Activated naive CD8-positive, alpha-beta T cell (primary cell): ENCODE measurements around the gene CHD2.
A peak's percentile ranks its signal among the peaks of the same experiment; 100 is the strongest.

Experiments used
- H3K27ac Mint-ChIP-seq: one replicate; pipeline ENCODE4 v1.8.0; 2021; ENCODE audit warnings: mixed read lengths
- H3K27me3 Mint-ChIP-seq: one replicate; pipeline ENCODE4 v1.8.0; 2021; ENCODE audit warnings: mixed read lengths
- H3K36me3 Mint-ChIP-seq: one replicate; pipeline ENCODE4 v1.8.0; 2021; ENCODE audit warnings: mixed read lengths
- H3K4me1 Mint-ChIP-seq: one replicate; pipeline ENCODE4 v1.8.0; 2021; ENCODE audit warnings: low read depth, mixed read lengths
- H3K4me3 Mint-ChIP-seq: one replicate; pipeline ENCODE4 v1.8.0; 2021; ENCODE audit warnings: mild to moderate bottlenecking, mixed read lengths
- H3K9me3 Mint-ChIP-seq: one replicate; pipeline ENCODE4 v1.8.0; 2021; ENCODE audit warnings: low read depth, mixed read lengths

CHD2 gene

GRCh38 chr15:92925454-92925853, 25.3 kb downstream of the CHD2 start:
- Mint-ChIP-seq H3K27me3 (no peaks in the 10 kb centered on the region), H3K27ac (peak overlapping the region; percentile 71), H3K36me3 (peaks cover 4% of the 10 kb centered on the region), H3K4me3 (no peak overlapping the region), H3K9me3 (no peaks in the 10 kb centered on the region), H3K4me1 (peaks cover 83% of the 10 kb centered on the region)

- peaks cover 66% of the 10 kb centered on the region for H3K4me1 Mint-ChIP-seq
- H3K36me3 Mint-ChIP-seq = peaks cover 5% of the 10 kb centered on the region
- H3K9me3 Mint-ChIP-seq = no peaks in the 10 kb centered on the region
- no peaks in the 10 kb centered on the region for H3K27me3 Mint-ChIP-seq
- no peak overlapping the region for H3K4me3 Mint-ChIP-seq
- H3K27ac Mint-ChIP-seq = peak overlapping the region; percentile 83
Observed at GRCh38 chr15:92928225-92928750, 28.2 kb downstream of the CHD2 start.

GRCh38 chr15:92929002-92929401, 28.9 kb downstream of the CHD2 start:
- Mint-ChIP-seq H3K9me3 (no peaks in the 10 kb centered on the region), H3K27me3 (no peaks in the 10 kb centered on the region), H3K4me3 (no peak overlapping the region), H3K27ac (peak overlapping the region; percentile 52), H3K36me3 (peaks cover 7% of the 10 kb centered on the region), H3K4me1 (peaks cover 65% of the 10 kb centered on the region)

GRCh38 chr15:92930054-92930621, 30.0 kb downstream of the CHD2 start:
- Mint-ChIP-seq H3K27ac (peak overlapping the region; percentile 83), H3K27me3 (no peaks in the 10 kb centered on the region), H3K36me3 (peaks cover 9% of the 10 kb centered on the region), H3K4me1 (peaks cover 63% of the 10 kb centered on the region), H3K4me3 (no peak overlapping the region), H3K9me3 (no peaks in the 10 kb centered on the region)

GRCh38 chr15:92930776-92931175, 30.7 kb downstream of the CHD2 start:
- Mint-ChIP-seq H3K4me1 (peaks cover 63% of the 10 kb centered on the region), H3K27me3 (no peaks in the 10 kb centered on the region), H3K9me3 (no peaks in the 10 kb centered on the region), H3K4me3 (no peak overlapping the region), H3K27ac (peak overlapping the region; percentile 83), H3K36me3 (peaks cover 13% of the 10 kb centered on the region)

- H3K9me3 Mint-ChIP-seq = no peaks in the 10 kb centered on the region
- H3K4me1 Mint-ChIP-seq = peaks cover 65% of the 10 kb centered on the region
Observed at GRCh38 chr15:92932946-92933649, 33.0 kb downstream of the CHD2 start.

GRCh38 chr15:92933831-92934230, 33.7 kb downstream of the CHD2 start:
- H3K4me3 Mint-ChIP-seq = no peak overlapping the region
- no peaks in the 10 kb centered on the region for H3K9me3 Mint-ChIP-seq
- no peaks in the 10 kb centered on the region for H3K27me3 Mint-ChIP-seq
- H3K27ac Mint-ChIP-seq = peak overlapping the region; percentile 10
- H3K4me1 Mint-ChIP-seq = peaks cover 60% of the 10 kb centered on the region
- H3K36me3 Mint-ChIP-seq = peaks cover 17% of the 10 kb centered on the region

More at GRCh38 chr15:92932946-92933649, 33.0 kb downstream of the CHD2 start:
- H3K4me3 Mint-ChIP-seq = no peak overlapping the region
- H3K27me3 Mint-ChIP-seq = no peaks in the 10 kb centered on the region
- H3K36me3 Mint-ChIP-seq = peaks cover 17% of the 10 kb centered on the region
- H3K27ac Mint-ChIP-seq = peak overlapping the region; percentile 55

GRCh38 chr15:92934716-92935115, 34.6 kb downstream of the CHD2 start:
- H3K27me3 Mint-ChIP-seq = no peaks in the 10 kb centered on the region
- peaks cover 23% of the 10 kb centered on the region for H3K36me3 Mint-ChIP-seq
- H3K4me1 Mint-ChIP-seq = peaks cover 66% of the 10 kb centered on the region
- peak overlapping the region; percentile 87 for H3K27ac Mint-ChIP-seq
- H3K4me3 Mint-ChIP-seq = no peak overlapping the region
- no peaks in the 10 kb centered on the region for H3K9me3 Mint-ChIP-seq

GRCh38 chr15:92936138-92936537, 36.0 kb downstream of the CHD2 start:
- Mint-ChIP-seq H3K9me3 (no peaks in the 10 kb centered on the region), H3K4me1 (peaks cover 54% of the 10 kb centered on the region), H3K36me3 (peaks cover 23% of the 10 kb centered on the region), H3K27ac (peak overlapping the region; percentile 85), H3K27me3 (no peaks in the 10 kb centered on the region), H3K4me3 (no peak overlapping the region)

- peak overlapping the region; percentile 85 for H3K27ac Mint-ChIP-seq
- H3K4me3 Mint-ChIP-seq = no peak overlapping the region
- peaks cover 55% of the 10 kb centered on the region for H3K4me1 Mint-ChIP-seq
Observed at GRCh38 chr15:92936693-92937092, 36.6 kb downstream of the CHD2 start.

GRCh38 chr15:92937901-92938300, 37.8 kb downstream of the CHD2 start:
- Mint-ChIP-seq H3K9me3 (no peaks in the 10 kb centered on the region), H3K4me3 (no peak overlapping the region), H3K4me1 (peaks cover 63% of the 10 kb centered on the region), H3K27ac (peak overlapping the region; percentile 83), H3K27me3 (no peaks in the 10 kb centered on the region), H3K36me3 (peaks cover 34% of the 10 kb centered on the region)

More at GRCh38 chr15:92936693-92937092, 36.6 kb downstream of the CHD2 start:
- no peaks in the 10 kb centered on the region for H3K27me3 Mint-ChIP-seq
- H3K36me3 Mint-ChIP-seq = peaks cover 26% of the 10 kb centered on the region
- H3K9me3 Mint-ChIP-seq = no peaks in the 10 kb centered on the region

- Mint-ChIP-seq H3K9me3 (no peaks in the 10 kb centered on the region), H3K27ac (peak overlapping the region; percentile 43), H3K4me3 (no peak overlapping the region), H3K4me1 (peaks cover 60% of the 10 kb centered on the region), H3K27me3 (no peaks in the 10 kb centered on the region), H3K36me3 (peaks cover 34% of the 10 kb centered on the region)
Observed at GRCh38 chr15:92938387-92938786, 38.3 kb downstream of the CHD2 start.

GRCh38 chr15:92941668-92942067, 41.5 kb downstream of the CHD2 start:
- Mint-ChIP-seq H3K9me3 (no peaks in the 10 kb centered on the region), H3K36me3 (peaks cover 41% of the 10 kb centered on the region), H3K27ac (peak overlapping the region; percentile 87), H3K27me3 (no peaks in the 10 kb centered on the region), H3K4me3 (no peak overlapping the region), H3K4me1 (peaks cover 34% of the 10 kb centered on the region)

GRCh38 chr15:92942706-92943105, 42.6 kb downstream of the CHD2 start:
- Mint-ChIP-seq H3K36me3 (peaks cover 45% of the 10 kb centered on the region), H3K27me3 (no peaks in the 10 kb centered on the region), H3K4me3 (no peak overlapping the region), H3K27ac (peak overlapping the region; percentile 72), H3K4me1 (peaks cover 24% of the 10 kb centered on the region), H3K9me3 (peaks cover 6% of the 10 kb centered on the region)

GRCh38 chr15:92943581-92943980, 43.5 kb downstream of the CHD2 start:
- peaks cover 52% of the 10 kb centered on the region for H3K36me3 Mint-ChIP-seq
- peak overlapping the region; percentile 73 for H3K27ac Mint-ChIP-seq
- H3K9me3 Mint-ChIP-seq = peaks cover 12% of the 10 kb centered on the region
- no peaks in the 10 kb centered on the region for H3K27me3 Mint-ChIP-seq
- H3K4me1 Mint-ChIP-seq = peaks cover 21% of the 10 kb centered on the region
- H3K4me3 Mint-ChIP-seq = no peak overlapping the region
